SK-N-SH (cell line): ENCODE results near the gene SDR39U1.

Source experiments
- CTCF ChIP-seq: fragments of 200-600 bp; sonication (generic); IDR thresholded peaks from 2 replicates; pipeline ENCODE4 v1.6.1; 2017; ENCODE audit warnings: antibody characterized with exemption, mild to moderate bottlenecking, moderate library complexity
- EP300 ChIP-seq, 2 experiments: IDR thresholded peaks; 2 replicates each; pipeline versions ENCODE4 v1.4.0 to v1.6.1; 2012; ENCODE audit warnings: borderline replicate concordance in 1 of 2, low read depth in 1 of 2, low read length in 1 of 2
- IRF3 ChIP-seq: fragments of 150-350 bp; IDR thresholded peaks from 2 replicates; pipeline ENCODE4 v1.6.1; 2016; ENCODE audit warnings: mild to moderate bottlenecking, low read depth, low read length
- POLR2AphosphoS5 ChIP-seq: IDR thresholded peaks from 2 replicates; pipeline ENCODE4 v1.6.1; 2012; ENCODE audit warnings: low read depth, low read length
- RAD21 ChIP-seq: IDR thresholded peaks from 2 replicates; pipeline ENCODE4 v1.6.1; 2012; ENCODE audit warnings: mild to moderate bottlenecking, low read length
- RFX5 ChIP-seq: IDR thresholded peaks from 2 replicates; pipeline ENCODE4 v1.6.1; 2012; ENCODE audit warnings: mild to moderate bottlenecking, improper control_type of control experiment, low read length
- SIN3A ChIP-seq: IDR thresholded peaks from 2 replicates; pipeline ENCODE4 v1.6.1; 2012; ENCODE audit warnings: low read depth, mild to moderate bottlenecking, low read length, moderate library complexity, borderline replicate concordance
- YY1 ChIP-seq: IDR thresholded peaks from 2 replicates; pipeline ENCODE4 v1.4.0; 2012; ENCODE audit warnings: low read depth, mild to moderate bottlenecking

GRCh38 chr14:24404814-24405213, 37.8 kb downstream of the SDR39U1 start:
- TF ChIP-seq CTCF (no peak), EP300 (IDR thresholded peaks at IDR 0.05; ENCODE audit: borderline replicate concordance in 1 of 2, low read depth in 1 of 2, low read length in 1 of 2) (no peak), IRF3 (no peak), RFX5 (no peak), RAD21 (no peak), POLR2AphosphoS5 (no peak), YY1 (no peak), SIN3A (no peak)
